IPS-NIHi11 (cell line): Measurements from ENCODE around the gene TNK1.

Source experiments
- DNase-seq: peaks from one replicate; pipeline ENCODE4 v3.0.0; 2012; ENCODE audit warnings: mixed read lengths, low spot score

Gene TNK1

DNA sequence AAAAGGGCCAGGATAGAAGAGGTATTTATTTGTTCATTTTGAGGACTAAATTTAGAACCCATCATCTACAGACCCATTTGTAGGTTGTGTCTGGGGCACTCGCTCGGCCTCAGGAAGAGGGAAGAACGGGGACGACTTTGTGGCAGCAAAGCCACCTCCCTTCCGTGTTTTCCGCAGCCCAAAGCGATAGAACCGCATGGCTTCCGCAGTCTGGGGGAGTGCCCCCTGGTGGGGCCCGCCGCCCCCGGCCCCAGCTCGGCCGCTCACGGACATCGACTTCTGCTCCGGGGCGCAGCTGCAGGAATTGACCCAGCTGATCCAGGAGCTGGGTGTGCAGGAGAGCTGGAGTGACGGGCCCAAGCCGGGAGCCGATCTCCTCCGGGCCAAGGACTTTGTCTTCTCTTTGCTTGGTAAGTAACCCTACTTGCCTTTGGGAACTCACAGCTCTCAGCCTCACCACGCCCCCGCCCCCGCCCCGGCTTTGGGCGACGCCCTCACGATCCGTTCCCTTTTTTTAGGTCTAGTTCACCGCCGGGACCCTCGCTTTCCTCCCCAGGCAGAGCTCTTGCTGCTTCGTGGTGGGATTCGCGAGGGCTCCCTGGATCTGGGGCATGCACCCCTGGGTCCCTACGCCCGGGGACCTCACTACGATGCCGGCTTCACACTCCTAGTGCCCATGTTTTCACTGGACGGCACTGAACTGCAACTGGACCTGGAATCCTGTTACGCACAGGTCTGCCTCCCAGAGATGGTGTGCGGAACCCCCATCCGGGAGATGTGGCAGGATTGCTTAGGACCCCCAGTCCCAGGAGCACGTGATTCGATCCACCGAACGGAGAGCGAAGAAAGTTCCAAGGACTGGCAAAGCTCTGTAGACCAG lies 55.0 kb downstream of the TNK1 start:
- no peak for DNase-seq

DNA sequence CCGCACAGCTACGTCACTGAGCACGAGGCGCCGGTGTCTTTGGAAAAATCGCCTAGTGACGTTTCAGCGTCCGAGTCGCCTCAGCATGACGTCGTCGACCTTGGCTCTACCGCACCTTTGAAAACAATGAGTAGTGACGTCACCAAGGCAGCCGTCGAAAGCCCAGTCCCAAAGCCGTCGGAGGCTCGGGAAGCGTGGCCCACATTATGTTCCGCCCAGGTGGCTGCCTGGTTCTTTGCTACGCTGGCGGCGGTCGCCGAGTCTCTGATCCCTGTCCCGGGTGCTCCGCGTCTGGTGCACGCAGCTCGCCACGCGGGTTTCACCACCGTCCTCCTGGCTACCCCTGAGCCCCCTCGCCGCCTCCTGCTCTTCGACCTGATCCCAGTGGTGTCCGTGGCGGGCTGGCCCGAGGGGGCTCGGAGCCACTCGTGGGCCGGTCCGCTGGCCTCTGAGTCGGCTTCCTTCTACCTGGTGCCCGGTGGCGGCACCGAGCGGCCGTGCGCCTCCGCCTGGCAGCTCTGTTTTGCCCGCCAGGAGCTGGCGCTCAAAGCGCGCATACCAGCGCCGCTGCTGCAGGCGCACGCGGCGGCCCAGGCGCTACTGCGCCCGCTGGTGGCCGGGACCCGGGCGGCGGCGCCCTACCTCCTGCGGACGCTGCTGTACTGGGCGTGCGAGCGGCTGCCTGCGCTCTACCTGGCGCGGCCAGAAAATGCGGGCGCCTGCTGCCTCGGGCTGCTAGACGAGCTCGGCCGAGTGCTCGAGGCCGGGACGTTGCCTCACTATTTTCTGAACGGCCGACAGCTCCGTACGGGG lies 55.9 kb downstream of the TNK1 start:
- peak; percentile 72 for DNase-seq

DNA sequence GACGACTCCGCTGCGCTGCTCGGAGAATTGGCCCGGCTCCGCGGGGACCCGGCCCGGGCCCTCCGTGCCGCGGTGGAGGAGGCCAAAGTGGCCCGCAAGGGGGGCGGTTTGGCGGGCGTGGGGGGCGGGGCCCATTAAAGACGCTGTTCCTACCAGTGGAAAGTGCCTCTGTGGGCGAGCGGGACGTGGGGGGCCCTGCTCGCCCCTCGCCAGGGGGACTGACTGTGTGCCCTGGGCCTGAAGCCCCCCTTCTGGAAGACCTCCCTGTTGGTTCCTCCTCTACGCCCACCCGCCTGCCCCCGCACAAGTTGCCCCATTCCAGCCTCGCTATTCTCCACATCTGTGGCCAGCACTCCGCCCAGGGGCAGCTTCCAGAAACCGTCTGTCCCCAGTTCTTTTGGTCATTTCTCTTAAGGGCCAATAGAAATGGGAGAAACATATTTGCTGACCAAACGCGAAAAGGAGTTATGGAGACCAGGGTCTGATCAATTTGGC lies 56.5 kb downstream of the TNK1 start:
- no peak for DNase-seq

DNA sequence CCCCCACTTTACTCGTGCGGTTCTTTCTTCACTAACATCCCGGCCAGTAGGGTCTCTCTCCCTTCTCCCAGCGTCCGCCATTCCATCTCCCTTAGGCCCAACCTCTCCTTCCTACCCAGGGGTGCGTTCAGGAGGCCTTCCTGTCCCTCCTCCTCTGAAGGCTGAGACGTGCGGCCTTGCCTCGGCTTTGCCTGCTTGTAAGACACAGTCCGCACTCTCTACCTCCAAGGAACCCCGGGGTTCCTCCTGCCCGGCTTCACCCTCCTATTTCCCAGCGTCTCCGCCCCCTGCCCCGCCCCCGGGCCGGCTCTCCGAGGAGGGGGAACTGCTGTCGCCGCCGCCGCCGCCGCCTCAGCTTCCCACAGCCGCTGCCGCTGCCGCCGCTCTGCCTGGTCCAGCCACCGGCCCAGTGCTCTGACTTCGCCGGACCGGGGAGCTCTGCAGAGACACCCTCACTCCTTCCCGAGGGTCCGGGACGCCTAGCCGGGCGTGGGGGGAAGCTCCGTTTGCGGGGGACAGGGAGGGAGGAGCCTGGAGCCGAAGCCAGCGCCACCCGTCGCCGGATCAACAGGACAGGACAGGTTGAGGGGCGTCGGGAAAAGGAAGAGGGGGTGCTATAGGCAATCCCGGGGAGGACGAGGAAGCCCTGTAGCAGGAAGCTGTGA lies 57.2 kb downstream of the TNK1 start:
- no peak for DNase-seq

DNA sequence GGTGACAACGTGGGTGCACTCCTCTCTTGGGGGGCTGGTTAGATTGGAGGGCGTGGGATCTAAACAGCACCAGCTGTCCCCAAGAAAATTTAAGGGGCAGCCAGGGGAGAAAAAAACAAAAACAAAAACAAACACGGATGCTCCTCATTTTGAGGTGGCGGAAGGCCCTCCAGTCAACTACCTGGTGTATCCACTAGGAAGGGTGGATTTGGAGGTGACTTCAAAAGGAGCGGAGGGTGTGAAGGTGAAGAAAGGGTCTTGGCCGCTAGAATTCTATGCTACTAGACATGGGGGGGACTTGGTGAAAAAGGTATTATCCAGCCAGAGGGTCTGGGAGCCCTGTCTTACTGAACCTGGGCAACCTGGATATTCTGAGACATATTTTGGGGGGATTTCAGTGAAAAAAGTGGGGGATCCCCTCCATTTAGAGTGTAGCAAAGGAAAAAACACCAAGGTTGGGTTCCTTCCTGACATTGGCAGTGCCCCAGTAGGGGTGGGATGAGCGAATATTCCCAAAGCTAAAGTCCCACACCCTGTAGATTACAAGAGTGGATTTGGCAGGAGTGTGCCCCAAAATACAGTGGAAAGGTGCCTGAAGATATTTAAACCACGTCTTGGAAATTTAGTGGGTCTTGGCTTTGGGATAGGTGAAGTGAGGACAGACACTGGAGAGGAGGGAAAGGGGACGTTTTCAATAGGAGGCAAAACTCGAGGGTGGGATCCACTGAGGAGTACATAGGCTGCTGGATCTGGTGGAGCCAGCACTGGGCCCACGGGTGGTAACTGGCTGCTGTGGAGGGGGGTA lies 58.0 kb downstream of the TNK1 start:
- no peak for DNase-seq
